Skeletal muscle tissue (tissue), 4 donors: ENCODE data around the gene MAPK1IP1L. TPM values are rescaled to one million over a fixed set of nuclear protein-coding genes. Genes with fewer than 3 reads are reported as not detected.

Experiments used
- H3K27ac ChIP-seq: one replicate; pipeline ENCODE4 v1.7.0; 2013; ENCODE audit warnings: mild to moderate bottlenecking, low read depth, low read length, inconsistent platforms
- H3K27me3 ChIP-seq, 3 donors: one replicate each; pipeline ENCODE4 v1.7.0; 2013; ENCODE audit warnings: low read length in 3 of 3; ENCODE audit not compliant: control insufficient read depth in 3 of 3, insufficient read depth in 3 of 3
- H3K36me3 ChIP-seq, 3 donors: one replicate each; pipeline ENCODE4 v1.7.0; 2013; ENCODE audit warnings: low read length in 3 of 3; ENCODE audit not compliant: control insufficient read depth in 3 of 3, insufficient read depth in 3 of 3
- H3K4me1 ChIP-seq, 3 donors: one replicate each; pipeline ENCODE4 v1.7.0; 2013; ENCODE audit warnings: low read length in 3 of 3, mild to moderate bottlenecking in 3 of 3; ENCODE audit not compliant: control insufficient read depth in 3 of 3, insufficient read depth in 3 of 3
- H3K4me3 ChIP-seq, 3 donors: one replicate each; pipeline ENCODE4 v1.7.0; 2013; ENCODE audit warnings: low read length in 3 of 3
- H3K9ac ChIP-seq, 3 donors: one replicate each; pipeline ENCODE4 v1.7.0; 2013; ENCODE audit warnings: low read length in 3 of 3, mild to moderate bottlenecking in 3 of 3, moderate library complexity in 2 of 3, low read depth in 1 of 3
- H3K9me3 ChIP-seq, 3 donors: one replicate each; pipeline ENCODE4 v1.7.0; 2013; ENCODE audit warnings: low read length in 3 of 3; ENCODE audit not compliant: control insufficient read depth in 3 of 3
- total RNA-seq: library from RNA; depleted of rRNA; stranded (reverse); fragments of >200 nt; gene quantifications from one replicate; pipeline ENCODE4 v1.2.3, GENCODE V29; 2014
- donor health status: Osteomylitis.

MAPK1IP1L gene
- total RNA-seq, 1 donor from 2014 or later: 20.9 TPM

- no peak overlapping the region for H3K27ac ChIP-seq
- no peak overlapping the region for H3K9ac ChIP-seq
- H3K4me1 ChIP-seq: peaks cover 0 to 5% (median 4%) of the 10 kb centered on the region in 3 donors
- H3K4me3 ChIP-seq: no peak overlapping the region
- no peaks in the 10 kb centered on the region for H3K27me3 ChIP-seq
- no peaks in the 10 kb centered on the region for H3K36me3 ChIP-seq
- no peaks in the 10 kb centered on the region for H3K9me3 ChIP-seq
Measured at GRCh38 chr14:55088356-55088755, 36.9 kb downstream of the MAPK1IP1L start.

DNA sequence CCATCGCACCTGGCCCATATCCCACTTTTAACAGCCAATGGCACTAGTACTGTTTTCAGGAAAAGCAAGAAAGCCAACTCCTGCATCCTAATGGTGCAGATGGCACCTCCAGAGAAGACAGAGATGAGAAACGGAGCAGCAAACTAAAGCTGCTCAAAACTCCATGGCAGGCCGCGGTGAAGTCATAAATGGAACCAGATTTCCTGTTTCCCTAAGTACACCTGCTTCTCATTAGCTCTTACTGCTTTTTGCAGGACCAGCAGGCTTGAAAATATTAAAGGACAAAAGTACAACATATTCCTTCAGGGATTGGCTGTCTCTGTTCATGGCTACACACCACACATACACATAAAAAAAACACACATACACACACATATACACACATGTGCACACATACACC lies 40.9 kb downstream of the MAPK1IP1L start:
- H3K36me3 ChIP-seq: no peaks in the 10 kb centered on the region
- H3K4me3 ChIP-seq: no peak overlapping the region
- H3K9me3 ChIP-seq: no peaks in the 10 kb centered on the region
- peaks cover 0 to 6% (median 5%) of the 10 kb centered on the region in 3 donors for H3K4me1 ChIP-seq
- no peak overlapping the region for H3K9ac ChIP-seq
- H3K27me3 ChIP-seq: no peaks in the 10 kb centered on the region
- H3K27ac ChIP-seq: no peak overlapping the region

- Histone ChIP-seq H3K9me3 (no peaks in the 10 kb centered on the region), H3K27ac (no peak overlapping the region), H3K9ac (no peak overlapping the region), H3K36me3 (no peaks in the 10 kb centered on the region), H3K4me3 (no peak overlapping the region), H3K4me1 (peaks cover 0 to 9% (median 5%) of the 10 kb centered on the region in 3 donors), H3K27me3 (no peaks in the 10 kb centered on the region)
Measured at GRCh38 chr14:55094292-55095157, 43.1 kb downstream of the MAPK1IP1L start.

- H3K27me3 ChIP-seq: no peaks in the 10 kb centered on the region
- peaks cover 4 to 12% (median 11%) of the 10 kb centered on the region in 3 donors for H3K4me1 ChIP-seq
- no peaks in the 10 kb centered on the region for H3K36me3 ChIP-seq
- no peak overlapping the region for H3K4me3 ChIP-seq
- H3K9me3 ChIP-seq: no peaks in the 10 kb centered on the region
- no peak overlapping the region for H3K9ac ChIP-seq
- H3K27ac ChIP-seq: peak overlapping the region; percentile 23
Measured at GRCh38 chr14:55097881-55098560, 46.6 kb downstream of the MAPK1IP1L start.

- no peak overlapping the region for H3K9ac ChIP-seq
- H3K4me1 ChIP-seq: peaks cover 9 to 17% (median 16%) of the 10 kb centered on the region in 3 donors
- H3K27me3 ChIP-seq: no peaks in the 10 kb centered on the region
- no peak overlapping the region for H3K4me3 ChIP-seq
- peak overlapping the region; percentile 23 for H3K27ac ChIP-seq
- no peaks in the 10 kb centered on the region for H3K36me3 ChIP-seq
- H3K9me3 ChIP-seq: no peaks in the 10 kb centered on the region
Measured at GRCh38 chr14:55098561-55098898, 47.1 kb downstream of the MAPK1IP1L start.

- no peaks in the 10 kb centered on the region for H3K9me3 ChIP-seq
- H3K36me3 ChIP-seq: no peaks in the 10 kb centered on the region
- peaks cover 15 to 29% (median 24%) of the 10 kb centered on the region in 3 donors for H3K4me1 ChIP-seq
- H3K27ac ChIP-seq: no peak overlapping the region
- H3K4me3 ChIP-seq: no peak overlapping the region
- H3K9ac ChIP-seq: no peak overlapping the region
- no peaks in the 10 kb centered on the region for H3K27me3 ChIP-seq
Measured at GRCh38 chr14:55099756-55100155, 48.3 kb downstream of the MAPK1IP1L start.

GRCh38 chr14:55101698-55102097 lies 50.3 kb downstream of the MAPK1IP1L start:
- H3K4me3 ChIP-seq: no peak overlapping the region
- peaks cover 15 to 30% (median 30%) of the 10 kb centered on the region in 3 donors for H3K4me1 ChIP-seq
- H3K9ac ChIP-seq: no peak overlapping the region
- H3K36me3 ChIP-seq: no peaks in the 10 kb centered on the region
- H3K9me3 ChIP-seq: no peaks in the 10 kb centered on the region
- H3K27me3 ChIP-seq: no peaks in the 10 kb centered on the region
- H3K27ac ChIP-seq: peak overlapping the region; percentile 82

DNA sequence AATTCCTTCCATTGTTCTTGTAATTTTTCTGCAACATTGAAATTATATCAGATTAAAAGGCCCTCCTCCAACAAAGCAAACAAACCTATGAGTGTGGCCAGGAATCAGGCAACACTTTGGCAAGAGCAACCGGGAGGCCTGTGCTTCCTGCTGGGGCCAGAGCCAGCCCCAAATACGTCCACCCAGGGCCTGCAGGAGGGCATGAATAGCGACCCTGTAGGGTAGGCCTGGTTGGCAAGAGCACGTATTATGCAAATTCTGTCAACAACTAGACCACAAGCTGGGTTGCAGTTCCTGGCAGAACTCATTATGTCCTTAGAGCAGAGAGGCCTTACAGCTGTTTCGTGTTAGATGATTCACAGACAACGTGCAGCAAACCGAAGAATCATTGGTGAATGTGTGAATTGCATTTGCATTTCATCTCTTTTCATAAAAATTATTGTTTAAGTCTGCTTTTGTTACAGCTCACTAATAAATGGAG lies 50.7 kb downstream of the MAPK1IP1L start:
- peak overlapping the region; percentile 82 for H3K27ac ChIP-seq
- H3K4me3 ChIP-seq: no peak overlapping the region
- peaks cover 17 to 32% (median 30%) of the 10 kb centered on the region in 3 donors for H3K4me1 ChIP-seq
- H3K9ac ChIP-seq: peak overlapping the region in 1 of 3 donors; percentile 19
- H3K9me3 ChIP-seq: no peaks in the 10 kb centered on the region
- no peaks in the 10 kb centered on the region for H3K36me3 ChIP-seq
- H3K27me3 ChIP-seq: no peaks in the 10 kb centered on the region

DNA sequence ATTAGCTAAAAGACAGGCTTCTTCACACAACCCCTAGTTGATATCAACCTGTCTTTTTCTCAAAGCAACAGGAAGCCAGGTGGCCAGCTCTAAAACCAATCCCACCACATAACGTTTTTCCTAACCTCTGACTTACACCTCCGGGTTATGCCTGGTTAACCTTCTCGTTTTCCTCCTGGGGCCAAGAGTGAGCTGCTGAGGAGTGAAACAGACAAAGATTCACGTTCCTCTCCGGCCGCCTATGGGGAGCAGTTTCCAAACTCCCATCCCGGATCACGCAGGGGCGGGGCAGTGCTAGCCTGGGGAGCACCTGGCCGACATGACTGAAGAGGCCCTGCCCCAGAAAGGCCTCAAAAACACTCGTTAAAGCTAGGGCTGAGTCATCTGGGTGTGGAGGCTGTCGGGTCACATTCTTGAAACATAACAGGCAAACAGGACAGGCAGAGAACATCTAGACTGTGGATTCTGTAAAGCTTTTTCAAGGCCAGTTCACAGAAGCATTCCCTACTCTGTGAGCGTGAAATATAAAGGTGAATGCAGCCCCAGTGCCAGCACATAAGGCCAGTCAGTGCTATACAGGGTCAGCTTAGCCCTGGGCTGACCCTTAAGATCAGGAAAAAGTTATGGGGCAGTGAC lies 51.7 kb downstream of the MAPK1IP1L start:
- peak overlapping the region; percentile 82 for H3K27ac ChIP-seq

More for the DNA sequence above, 51.7 kb downstream of the MAPK1IP1L start:
- no peaks in the 10 kb centered on the region for H3K36me3 ChIP-seq
- no peaks in the 10 kb centered on the region for H3K27me3 ChIP-seq
- H3K9ac ChIP-seq: peak overlapping the region; percentile 11 to 75 (median 14)
- H3K4me1 ChIP-seq: peaks cover 25 to 40% (median 34%) of the 10 kb centered on the region in 3 donors
- no peaks in the 10 kb centered on the region for H3K9me3 ChIP-seq
- H3K4me3 ChIP-seq: peak overlapping the region in 1 of 3 donors; percentile 35
